ENCODE measurements around the gene DNAJC27.

DNAJC27 gene

GRCh38 chr2:24947561-24948157, 24.1 kb downstream of the DNAJC27 start:
- no peak overlapping the region for H3K27ac ChIP-seq (ENCODE audit: insufficient read depth in 1 of 2, low read depth in 1 of 2, low read length in 2 of 2, poor library complexity in 1 of 2, severe bottlenecking in 2 of 2)
- CTCF ChIA-PET = interaction anchor here (1.0 to 2.2 kb wide), 2 partner anchors 7 to 13 kb away, joined by 4 to 5 read pairs; no protein-coding TSS in a partner anchor
- 97% methylated on average over 3 of the region's 3 CpGs for WGBS (ENCODE audit: insufficient coverage)
- POLR2A ChIA-PET = no interaction called here
- no peaks in the 10 kb centered on the region for H3K9me3 ChIP-seq (ENCODE audit: control extremely low read depth in 1 of 5, control insufficient read depth in 4 of 5, insufficient read depth in 2 of 5, low read depth in 1 of 5, low read length in 4 of 5)
- H3K4me1 ChIP-seq (ENCODE audit: control extremely low read depth in 1 of 4, control insufficient read depth in 4 of 4, insufficient read depth in 4 of 4, low read length in 3 of 4) = no peaks in the 10 kb centered on the region
- no peak for DNase-seq
- peaks cover 9 to 58% (median 32%) of the 10 kb centered on the region in 4 experiments for H3K36me3 ChIP-seq (ENCODE audit: control insufficient read depth in 4 of 4, insufficient read depth in 4 of 4, low read length in 3 of 4)
- no peak overlapping the region for H3K4me3 ChIP-seq (ENCODE audit: control insufficient read depth in 1 of 7, extremely low read depth in 1 of 7, insufficient read depth in 4 of 7, low read depth in 2 of 7, low read length in 6 of 7)
- no peaks in the 10 kb centered on the region for H3K27me3 ChIP-seq (replicated peaks in 2 of 5; ENCODE audit: control insufficient read depth in 4 of 5, insufficient read depth in 5 of 5, low read length in 4 of 5)

- WGBS (ENCODE audit: insufficient coverage) = no CpG with 5 or more reads among the region's 4 CpGs
- H3K36me3 ChIP-seq (ENCODE audit: control insufficient read depth in 4 of 4, insufficient read depth in 4 of 4, low read length in 3 of 4) = peaks cover 9 to 42% (median 27%) of the 10 kb centered on the region in 4 experiments
- CTCF ChIA-PET = interaction anchor here (0.8 to 2.4 kb wide), 3 partner anchors 9 to 30 kb away, joined by 3 to 6 read pairs (median 5); no protein-coding TSS in a partner anchor
- no peaks in the 10 kb centered on the region for H3K27me3 ChIP-seq (replicated peaks in 2 of 5; ENCODE audit: control insufficient read depth in 4 of 5, insufficient read depth in 5 of 5, low read length in 4 of 5)
- H3K4me1 ChIP-seq (ENCODE audit: control extremely low read depth in 1 of 4, control insufficient read depth in 4 of 4, insufficient read depth in 4 of 4, low read length in 3 of 4) = no peaks in the 10 kb centered on the region
- DNase-seq = no peak
- H3K4me3 ChIP-seq (ENCODE audit: control insufficient read depth in 1 of 7, extremely low read depth in 1 of 7, insufficient read depth in 4 of 7, low read depth in 2 of 7, low read length in 6 of 7) = no peak overlapping the region
- POLR2A ChIA-PET = no interaction called here
- H3K27ac ChIP-seq (ENCODE audit: insufficient read depth in 1 of 2, low read depth in 1 of 2, low read length in 2 of 2, poor library complexity in 1 of 2, severe bottlenecking in 2 of 2) = no peak overlapping the region
- no peaks in the 10 kb centered on the region for H3K9me3 ChIP-seq (ENCODE audit: control extremely low read depth in 1 of 5, control insufficient read depth in 4 of 5, insufficient read depth in 2 of 5, low read depth in 1 of 5, low read length in 4 of 5)
Measured at GRCh38 chr2:24945907-24946306, 25.8 kb downstream of the DNAJC27 start.

GRCh38 chr2:24943427-24944053, 28.2 kb downstream of the DNAJC27 start:
- Histone ChIP-seq H3K27ac (ENCODE audit: insufficient read depth in 1 of 2, low read depth in 1 of 2, low read length in 2 of 2, poor library complexity in 1 of 2, severe bottlenecking in 2 of 2) (no peak overlapping the region), H3K4me1 (ENCODE audit: control extremely low read depth in 1 of 4, control insufficient read depth in 4 of 4, insufficient read depth in 4 of 4, low read length in 3 of 4) (no peaks in the 10 kb centered on the region), H3K36me3 (ENCODE audit: control insufficient read depth in 4 of 4, insufficient read depth in 4 of 4, low read length in 3 of 4) (peaks cover 9 to 34% (median 22%) of the 10 kb centered on the region in 4 experiments), H3K27me3 (replicated peaks in 2 of 5; ENCODE audit: control insufficient read depth in 4 of 5, insufficient read depth in 5 of 5, low read length in 4 of 5) (no peaks in the 10 kb centered on the region), H3K4me3 (ENCODE audit: control insufficient read depth in 1 of 7, extremely low read depth in 1 of 7, insufficient read depth in 4 of 7, low read depth in 2 of 7, low read length in 6 of 7) (no peak overlapping the region), H3K9me3 (ENCODE audit: control extremely low read depth in 1 of 5, control insufficient read depth in 4 of 5, insufficient read depth in 2 of 5, low read depth in 1 of 5, low read length in 4 of 5) (no peaks in the 10 kb centered on the region)
- POLR2A ChIA-PET = no interaction called here
- 100% methylated on average over 3 of the region's 7 CpGs for WGBS (ENCODE audit: insufficient coverage)
- DNase-seq = no peak
- CTCF ChIA-PET = interaction anchor here (0.6 to 2.0 kb wide), 5 partner anchors 14 to 642 kb away, joined by 3 to 4 read pairs (median 3); no protein-coding TSS in a partner anchor

GRCh38 chr2:24939353-24939752, 32.4 kb downstream of the DNAJC27 start:
- Histone ChIP-seq H3K27ac (ENCODE audit: insufficient read depth in 1 of 2, low read depth in 1 of 2, low read length in 2 of 2, poor library complexity in 1 of 2, severe bottlenecking in 2 of 2) (no peak overlapping the region), H3K27me3 (replicated peaks in 2 of 5; ENCODE audit: control insufficient read depth in 4 of 5, insufficient read depth in 5 of 5, low read length in 4 of 5) (no peaks in the 10 kb centered on the region), H3K36me3 (ENCODE audit: control insufficient read depth in 4 of 4, insufficient read depth in 4 of 4, low read length in 3 of 4) (peaks cover 0 to 5% (median 0%) of the 10 kb centered on the region in 4 experiments), H3K4me1 (ENCODE audit: control extremely low read depth in 1 of 4, control insufficient read depth in 4 of 4, insufficient read depth in 4 of 4, low read length in 3 of 4) (no peaks in the 10 kb centered on the region), H3K9me3 (ENCODE audit: control extremely low read depth in 1 of 5, control insufficient read depth in 4 of 5, insufficient read depth in 2 of 5, low read depth in 1 of 5, low read length in 4 of 5) (no peaks in the 10 kb centered on the region), H3K4me3 (ENCODE audit: control insufficient read depth in 1 of 7, extremely low read depth in 1 of 7, insufficient read depth in 4 of 7, low read depth in 2 of 7, low read length in 6 of 7) (no peak overlapping the region)
- POLR2A ChIA-PET = no interaction called here
- 100% methylated on average over 2 of the region's 6 CpGs for WGBS (ENCODE audit: insufficient coverage)
- CTCF ChIA-PET = interaction anchor here (0.8 to 1.7 kb wide), 2 partner anchors 16 to 21 kb away, joined by 3 read pairs; no protein-coding TSS in a partner anchor
- DNase-seq = no peak

GRCh38 chr2:24937236-24937635, 34.5 kb downstream of the DNAJC27 start:
- CTCF ChIA-PET = no interaction called here
- Histone ChIP-seq H3K4me1 (ENCODE audit: control extremely low read depth in 1 of 4, control insufficient read depth in 4 of 4, insufficient read depth in 4 of 4, low read length in 3 of 4) (no peaks in the 10 kb centered on the region), H3K27me3 (replicated peaks in 2 of 5; ENCODE audit: control insufficient read depth in 4 of 5, insufficient read depth in 5 of 5, low read length in 4 of 5) (no peaks in the 10 kb centered on the region), H3K4me3 (ENCODE audit: control insufficient read depth in 1 of 7, extremely low read depth in 1 of 7, insufficient read depth in 4 of 7, low read depth in 2 of 7, low read length in 6 of 7) (no peak overlapping the region), H3K27ac (ENCODE audit: insufficient read depth in 1 of 2, low read depth in 1 of 2, low read length in 2 of 2, poor library complexity in 1 of 2, severe bottlenecking in 2 of 2) (no peak overlapping the region), H3K36me3 (ENCODE audit: control insufficient read depth in 4 of 4, insufficient read depth in 4 of 4, low read length in 3 of 4) (no peaks in the 10 kb centered on the region), H3K9me3 (ENCODE audit: control extremely low read depth in 1 of 5, control insufficient read depth in 4 of 5, insufficient read depth in 2 of 5, low read depth in 1 of 5, low read length in 4 of 5) (no peaks in the 10 kb centered on the region)
- POLR2A ChIA-PET = no interaction called here
- DNase-seq = no peak
- 100% methylated on average over 1 of the region's 2 CpGs for WGBS (ENCODE audit: insufficient coverage)

- ChIA-PET POLR2A (interaction anchor here (0.7 kb wide), 1 partner anchor 50 kb away, joined by 3 read pairs; no protein-coding TSS in a partner anchor), CTCF (interaction anchor here (1.2 to 2.8 kb wide), 2 partner anchors 11 to 16 kb away, joined by 3 to 9 read pairs; no protein-coding TSS in a partner anchor)
- no peak overlapping the region for H3K27ac ChIP-seq (ENCODE audit: insufficient read depth in 1 of 2, low read depth in 1 of 2, low read length in 2 of 2, poor library complexity in 1 of 2, severe bottlenecking in 2 of 2)
Measured at GRCh38 chr2:24935145-24935544, 36.6 kb downstream of the DNAJC27 start.

GRCh38 chr2:24932715-24933114, 39.0 kb downstream of the DNAJC27 start:
- CTCF ChIA-PET = no interaction called here
- 100% methylated on average over 5 of the region's 5 CpGs for WGBS (ENCODE audit: insufficient coverage)
- Histone ChIP-seq H3K9me3 (ENCODE audit: control extremely low read depth in 1 of 5, control insufficient read depth in 4 of 5, insufficient read depth in 2 of 5, low read depth in 1 of 5, low read length in 4 of 5) (no peaks in the 10 kb centered on the region), H3K27ac (ENCODE audit: insufficient read depth in 1 of 2, low read depth in 1 of 2, low read length in 2 of 2, poor library complexity in 1 of 2, severe bottlenecking in 2 of 2) (no peak overlapping the region), H3K4me1 (ENCODE audit: control extremely low read depth in 1 of 4, control insufficient read depth in 4 of 4, insufficient read depth in 4 of 4, low read length in 3 of 4) (peaks cover 0 to 19% (median 9%) of the 10 kb centered on the region in 4 experiments), H3K4me3 (ENCODE audit: control insufficient read depth in 1 of 7, extremely low read depth in 1 of 7, insufficient read depth in 4 of 7, low read depth in 2 of 7, low read length in 6 of 7) (no peak overlapping the region), H3K27me3 (replicated peaks in 2 of 5; ENCODE audit: control insufficient read depth in 4 of 5, insufficient read depth in 5 of 5, low read length in 4 of 5) (no peaks in the 10 kb centered on the region), H3K36me3 (ENCODE audit: control insufficient read depth in 4 of 4, insufficient read depth in 4 of 4, low read length in 3 of 4) (no peaks in the 10 kb centered on the region)
- POLR2A ChIA-PET = no interaction called here
- no peak for DNase-seq

More at GRCh38 chr2:24935145-24935544, 36.6 kb downstream of the DNAJC27 start:
- Histone ChIP-seq H3K4me3 (ENCODE audit: control insufficient read depth in 1 of 7, extremely low read depth in 1 of 7, insufficient read depth in 4 of 7, low read depth in 2 of 7, low read length in 6 of 7) (no peak overlapping the region), H3K4me1 (ENCODE audit: control extremely low read depth in 1 of 4, control insufficient read depth in 4 of 4, insufficient read depth in 4 of 4, low read length in 3 of 4) (peaks cover 0 to 15% (median 8%) of the 10 kb centered on the region in 4 experiments), H3K9me3 (ENCODE audit: control extremely low read depth in 1 of 5, control insufficient read depth in 4 of 5, insufficient read depth in 2 of 5, low read depth in 1 of 5, low read length in 4 of 5) (no peaks in the 10 kb centered on the region), H3K36me3 (ENCODE audit: control insufficient read depth in 4 of 4, insufficient read depth in 4 of 4, low read length in 3 of 4) (no peaks in the 10 kb centered on the region), H3K27me3 (replicated peaks in 2 of 5; ENCODE audit: control insufficient read depth in 4 of 5, insufficient read depth in 5 of 5, low read length in 4 of 5) (no peaks in the 10 kb centered on the region)
- no peak for DNase-seq
- 95% methylated on average over 4 of the region's 5 CpGs for WGBS (ENCODE audit: insufficient coverage)
